Hematopoietic multipotent progenitor cell treated with erythropoietin and hydrocortisone succinate and interleukin-3 and kit ligand, for 4 days (in vitro differentiated cells): Measurements from ENCODE around the gene RNF207.
"Not testable (repeated sequence)": the region's sequence is repeated elsewhere in the genome, so short reads cannot be mapped to it uniquely, and the experiment has no call there.

Experiments
- DNase-seq: peaks from one replicate; pipeline ENCODE4 v3.0.0-alpha.2; 2015

The RNF207 gene

GRCh38 chr1:6200188-6200809 lies 5.6 kb upstream of the RNF207 start:
- no peak for DNase-seq

- DNase-seq = no peak
Observed at GRCh38 chr1:6202256-6202655, 3.7 kb upstream of the RNF207 start.

GRCh38 chr1:6206520-6206855 lies 569 bp downstream of the RNF207 start:
- no peak for DNase-seq

GRCh38 chr1:6207075-6207885 lies 1.4 kb downstream of the RNF207 start:
- DNase-seq = no peak

- no peak for DNase-seq
Observed at GRCh38 chr1:6207921-6208320, 2.0 kb downstream of the RNF207 start.

GRCh38 chr1:6208723-6209660 lies 3.1 kb downstream of the RNF207 start:
- peak; percentile 73 for DNase-seq

GRCh38 chr1:6209661-6210580 lies 4.0 kb downstream of the RNF207 start:
- peak; percentile 62 for DNase-seq

GRCh38 chr1:6210591-6211355 lies 4.9 kb downstream of the RNF207 start:
- DNase-seq = no peak

- DNase-seq = no peak
Observed at GRCh38 chr1:6211731-6212130, 5.8 kb downstream of the RNF207 start.

GRCh38 chr1:6212193-6212959 lies 6.5 kb downstream of the RNF207 start:
- DNase-seq = peak; percentile 65

- DNase-seq = no peak
Observed at GRCh38 chr1:6218375-6219164, 12.7 kb downstream of the RNF207 start.

- DNase-seq = not testable (repeated sequence)
Observed at GRCh38 chr1:6219641-6220040, 13.7 kb downstream of the RNF207 start.

- DNase-seq = no peak
Observed at GRCh38 chr1:6220236-6220635, 14.3 kb downstream of the RNF207 start.

- no peak for DNase-seq
Observed at GRCh38 chr1:6221210-6221784, 15.4 kb downstream of the RNF207 start.

GRCh38 chr1:6222636-6223035 lies 16.7 kb downstream of the RNF207 start:
- DNase-seq = no peak

- DNase-seq = no peak
Observed at GRCh38 chr1:6223617-6224016, 17.7 kb downstream of the RNF207 start.

GRCh38 chr1:6224718-6225117 lies 18.8 kb downstream of the RNF207 start:
- no peak for DNase-seq

GRCh38 chr1:6225651-6226050 lies 19.7 kb downstream of the RNF207 start:
- no peak for DNase-seq

GRCh38 chr1:6233376-6233775 lies 27.5 kb downstream of the RNF207 start:
- DNase-seq = no peak
